HepG2 (cell line): ENCODE measurements around the gene STAT1. TPM values are rescaled to one million over a fixed set of nuclear protein-coding genes. Genes with fewer than 3 reads are reported as not detected.

ENCODE experiments used
- ATAC-seq: fragments of 200-7000 bp; cut with Tn5 transposase; 3 replicates; pipeline ENCODE4 v1.9.1; 2020; ENCODE audit warnings: mild to moderate bottlenecking, moderate library complexity
- BruUV-seq: library from RNA; stranded (reverse); fragments of 400-500 nt; replicated peaks from 2 replicates; lab custom pipeline; 2021; lab: Mats Ljungman, UMichigan
- CTCF ChIA-PET: fragments of 300-600 bp; formaldehyde crosslinking; extraction: SDS; loops from one replicate; lab custom pipeline; 2021; ENCODE audit warnings: low total read pairs, inconsistent platforms, low intra/inter-chr PET ratio; lab: Yijun Ruan, JAX
- POLR2A ChIA-PET: fragments of 350-600 bp; sonication (Branson Sonifier 250); formaldehyde crosslinking; loops from one replicate; lab custom pipeline; 2020; ENCODE audit warnings: antibody characterized with exemption, inconsistent platforms; lab: Yijun Ruan, JAX
- DNase-seq: peaks from one replicate; pipeline ENCODE4 v3.0.0-alpha.2; 2015; ENCODE audit warnings: low spot score
- FAIRE-seq: peaks from 3 replicates; lab custom pipeline; 2011; peaks lifted over from hg19 to GRCh38; lab: Jason Lieb, UNC
- H2AFZ ChIP-seq: one replicate; pipeline ENCODE4 v1.6.1; 2011; ENCODE audit warnings: low read length, inconsistent platforms
- H3K27ac ChIP-seq: fragments of 300-600 bp; 3 replicates; pipeline ENCODE4 v1.8.0; 2011; ENCODE audit warnings: mixed run types, mild to moderate bottlenecking, mixed read lengths, low read length, inconsistent platforms; ENCODE audit not compliant: insufficient read depth; ENCODE audit errors: extremely low read length
- H3K27me3 ChIP-seq, 2 experiments: fragments of 200-600 bp in 1 of 2; 2 replicates in 1 of 2; 3 replicates in 1 of 2; pipeline versions ENCODE4 v1.6.0 to v1.8.0; 2011; ENCODE audit warnings: low read length in 2 of 2, mild to moderate bottlenecking in 2 of 2, moderate library complexity in 2 of 2, inconsistent platforms in 1 of 2; ENCODE audit not compliant: insufficient read depth in 2 of 2, control insufficient read depth in 1 of 2
- H3K36me3 ChIP-seq, 2 experiments: fragments of 200-600 bp in 1 of 2; replicated peaks in 1 of 2; 2 replicates in 1 of 2; 3 replicates in 1 of 2; pipeline versions ENCODE4 v1.5.1 to v1.8.0; 2011; ENCODE audit warnings: low read length in 2 of 2, inconsistent platforms in 1 of 2; ENCODE audit not compliant: insufficient read depth in 2 of 2, control insufficient read depth in 1 of 2
- H3K4me1 ChIP-seq: 2 replicates; pipeline ENCODE4 v1.5.1; 2012; ENCODE audit warnings: low read length, inconsistent platforms; ENCODE audit not compliant: insufficient read depth
- H3K4me2 ChIP-seq: 2 replicates; pipeline ENCODE4 v1.6.0; 2011; ENCODE audit warnings: low read depth, low read length, inconsistent platforms
- H3K4me3 ChIP-seq, 3 experiments: fragments of 200-600 bp in 1 of 3; sonication (generic), shearing (Covaris generic) in 1 of 3; replicated peaks in 1 of 3; 2 replicates each; pipeline ENCODE4 v1.5.1; 2011 to 2016; ENCODE audit warnings: low read length in 3 of 3, inconsistent platforms in 2 of 3, low read depth in 2 of 3, mild to moderate bottlenecking in 2 of 3, control low read depth in 1 of 3, mixed read lengths in 1 of 3; ENCODE audit not compliant: insufficient read depth in 1 of 3
- H3K79me2 ChIP-seq: one replicate; pipeline ENCODE4 v1.6.1; 2011; ENCODE audit warnings: low read length, inconsistent platforms; ENCODE audit not compliant: insufficient read depth
- H3K9ac ChIP-seq: 2 replicates; pipeline ENCODE4 v1.6.0; 2011; ENCODE audit warnings: mild to moderate bottlenecking, low read depth, low read length, inconsistent platforms; ENCODE audit not compliant: insufficient read depth
- H3K9me3 ChIP-seq: 2 replicates; pipeline ENCODE4 v1.5.1; 2012; ENCODE audit warnings: mild to moderate bottlenecking, low read length
- H4K20me1 ChIP-seq: 2 replicates; pipeline ENCODE4 v1.6.0; 2011; ENCODE audit warnings: inconsistent platforms, mild to moderate bottlenecking, low read length, moderate library complexity; ENCODE audit not compliant: insufficient read depth
- AKAP8 ChIP-seq: sonication (generic); formaldehyde crosslinking; IDR thresholded peaks from 2 replicates; pipeline ENCODE4 v1.5.1; 2020; ENCODE audit warnings: mild to moderate bottlenecking, missing genetic modification reagents
- CENPBD1 ChIP-seq: sonication (generic); formaldehyde crosslinking; IDR thresholded peaks from 2 replicates; pipeline ENCODE4 v1.8.0; 2022; ENCODE audit warnings: missing genetic modification reagents, low read depth, mild to moderate bottlenecking, borderline replicate concordance
- EEA1 ChIP-seq: sonication (generic); formaldehyde crosslinking; IDR thresholded peaks from 2 replicates; pipeline ENCODE4 v1.5.1; 2020; ENCODE audit warnings: mild to moderate bottlenecking, missing genetic modification reagents, borderline replicate concordance
- NR1H2 ChIP-seq: sonication (generic); formaldehyde crosslinking; IDR thresholded peaks from 2 replicates; pipeline ENCODE4 v1.8.1; 2022; ENCODE audit warnings: low read depth, missing genetic modification reagents, borderline replicate concordance
- SKIL ChIP-seq: sonication (generic); formaldehyde crosslinking; IDR thresholded peaks from 2 replicates; pipeline ENCODE4 v1.8.0; 2022; ENCODE audit warnings: missing genetic modification reagents, mild to moderate bottlenecking, moderate library complexity, borderline replicate concordance
- TAF15 ChIP-seq: fragments of 200-400 bp; formaldehyde crosslinking; IDR thresholded peaks from one replicate; pipeline ENCODE4 v1.6.1; 2018; ENCODE audit warnings: mild to moderate bottlenecking, low read depth, low read length; ENCODE audit not compliant: poor library complexity, severe bottlenecking
- U2AF1 ChIP-seq: fragments of 200-400 bp; formaldehyde crosslinking; optimal IDR thresholded peaks from 2 replicates; pipeline ENCODE3; 2017; ENCODE audit warnings: mild to moderate bottlenecking, low read depth, low read length
- ZBTB14 ChIP-seq: sonication (generic); formaldehyde crosslinking; IDR thresholded peaks from 2 replicates; pipeline ENCODE4 v1.4.0; 2020; ENCODE audit warnings: missing genetic modification reagents
- ZFP36L2 ChIP-seq: sonication (generic); formaldehyde crosslinking; IDR thresholded peaks from 2 replicates; pipeline ENCODE4 v1.4.0; 2020; ENCODE audit warnings: missing genetic modification reagents
- ZNF251 ChIP-seq: sonication (generic); formaldehyde crosslinking; IDR thresholded peaks from 2 replicates; pipeline ENCODE4 v1.9.0; 2021; ENCODE audit warnings: mild to moderate bottlenecking, missing genetic modification reagents
- in situ Hi-C: cut with HindIII; loops from 2 replicates; pipeline ENCODE4 v1.10.0; 2017; ENCODE audit warnings: low pct_unique_long_range_greater_than_20kb; ENCODE audit not compliant: extremely low pct_ligation_motif_present
- intact Hi-C: fragments of 100-400 bp; cut with micrococcal nuclease; formaldehyde crosslinking; loops from one replicate; pipeline ENCODE4 v1.10.0; 2022; ENCODE audit not compliant: unreplicated experiment
- polyA plus RNA-seq, 8 experiments: library from polyadenylated mRNA; depleted of rRNA in 3 of 8; stranded (reverse) in 7 of 8; unstranded in 1 of 8; fragments of >200 nt; fragmentation: Illumina TruSeq in 4 of 8; extraction: Trizol in 4 of 8; gene quantifications; 2 replicates each; pipeline versions ENCODE4 v1.2.1 to v1.2.3, GENCODE V29; 2011 to 2016; ENCODE audit warnings: low read depth in 4 of 8, missing spikeins in 1 of 8, mixed read lengths in 1 of 8; ENCODE audit not compliant: insufficient read depth in 1 of 8
- total RNA-seq, 5 experiments: library from RNA; depleted of rRNA; stranded (reverse); fragments of >200 nt; fragmentation: Illumina TruSeq; extraction: Trizol; gene quantifications; 2 replicates each; pipeline ENCODE4 v1.2.3, GENCODE V29; 2016; ENCODE audit warnings: low read depth in 1 of 5

Gene STAT1
- total and polyA plus RNA-seq, 2 of the 13 experiments (the other 11 are each of a cell fraction or from before 2014, with no cell fraction given) = 21.8 to 59.6 TPM

GRCh38 chr2:190935054-190935453 lies 78.9 kb downstream of the STAT1 start:
- H3K27ac ChIP-seq = no peak overlapping the region
- no peak for DNase-seq
- intact Hi-C loops = no loop called here
- in situ Hi-C loops = no loop called here
- H4K20me1 ChIP-seq = no peaks in the 10 kb centered on the region
- H3K79me2 ChIP-seq = no peaks in the 10 kb centered on the region
- H3K4me3 ChIP-seq = no peak overlapping the region
- H3K9me3 ChIP-seq = no peaks in the 10 kb centered on the region
- no peak overlapping the region for H3K9ac ChIP-seq
- ChIA-PET CTCF (no interaction called here), POLR2A (interaction anchor here (0.6 kb wide), 1 partner anchor 604 kb away, joined by 4 read pairs; no protein-coding TSS in a partner anchor)
- ATAC-seq = no peak
- no peak overlapping the region for H2AFZ ChIP-seq
- TF ChIP-seq ZFP36L2 (CRISPR knock-in tag) = no peak
- no peak for TF ChIP-seq ZBTB14 (CRISPR knock-in tag)
- TF ChIP-seq SKIL (CRISPR knock-in tag) = no peak
- TF ChIP-seq U2AF1 = no peak
- TF ChIP-seq CENPBD1 (CRISPR knock-in tag) = no peak
- no peak for TF ChIP-seq ZNF251 (CRISPR knock-in tag)
- TF ChIP-seq NR1H2 (CRISPR knock-in tag) = no peak
- no peak for TF ChIP-seq EEA1 (CRISPR knock-in tag)
- no peak for TF ChIP-seq TAF15
- no peak for TF ChIP-seq AKAP8 (CRISPR knock-in tag)
- H3K4me2 ChIP-seq = no peak overlapping the region
- no TSS peak for BruUV-seq
- no peak for FAIRE-seq
- no peaks in the 10 kb centered on the region for H3K27me3 ChIP-seq
- H3K4me1 ChIP-seq = no peaks in the 10 kb centered on the region
- H3K36me3 ChIP-seq = peaks cover 4 to 32% of the 10 kb centered on the region in 2 experiments
